ENCODE results near the gene MORF4L2. TPM values are rescaled to one million over a fixed set of nuclear protein-coding genes. Genes with fewer than 3 reads are reported as not detected.
"Not testable (repeated sequence)": the region's sequence is repeated elsewhere in the genome, so short reads cannot be mapped to it uniquely, and the experiment has no call there.

MORF4L2 gene
- total RNA-seq, 2 experiments from 2014 or later: 184 to 191 TPM

DNA sequence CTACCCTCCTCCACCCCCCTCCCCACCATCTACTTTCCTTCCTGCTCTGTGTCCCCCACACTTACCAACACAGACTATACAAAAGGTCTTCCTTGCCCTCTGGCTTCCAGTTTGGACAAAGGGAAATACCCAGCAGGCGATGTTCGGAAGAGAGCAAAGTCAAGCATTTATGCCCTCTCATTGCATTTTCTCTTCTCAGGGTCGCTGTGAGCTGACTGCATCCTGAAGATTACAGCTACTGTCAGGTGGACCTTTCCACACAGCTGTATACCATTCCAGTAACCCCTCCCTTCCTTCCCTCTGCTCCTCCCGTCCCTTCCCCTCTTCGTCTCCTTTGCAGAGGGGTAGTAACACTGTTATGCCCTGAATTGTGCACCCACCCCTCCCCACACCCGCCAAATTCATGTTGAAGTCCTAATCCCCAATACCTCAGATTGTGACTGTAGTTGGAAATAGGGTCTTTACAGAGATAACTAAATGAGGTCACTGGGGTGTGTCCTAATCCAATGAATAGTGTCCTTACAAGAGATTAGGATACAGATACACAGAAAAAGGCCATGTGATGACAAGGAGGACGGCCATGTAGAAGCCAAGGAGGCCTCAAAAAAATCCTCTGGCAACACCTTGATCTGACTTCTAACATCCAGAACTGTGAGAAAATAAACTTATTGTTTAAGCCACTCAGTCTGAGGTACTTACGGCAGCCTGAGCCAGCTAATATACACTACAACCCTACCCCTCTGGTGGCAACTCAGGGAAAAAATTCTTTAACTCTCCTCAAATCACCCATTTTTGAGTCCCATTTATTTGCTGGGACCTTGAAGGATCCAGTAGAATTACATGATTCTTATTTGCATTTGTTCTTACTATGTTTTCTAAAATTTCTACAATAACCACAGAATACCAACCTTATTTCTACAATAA, 11.7 kb downstream of the MORF4L2 start:
- no peaks in the 10 kb centered on the region for H3K9me3 Mint-ChIP-seq
- CTCF ChIA-PET: no interaction called here
- H3K27me3 Mint-ChIP-seq: no peaks in the 10 kb centered on the region
- intact Hi-C loops (cut with micrococcal nuclease): no loop called here
- H3K36me3 Mint-ChIP-seq: peaks cover 24% of the 10 kb centered on the region
- POLR2A ChIA-PET: no interaction called here
- H3K4me3 Mint-ChIP-seq: no peak overlapping the region
- no peak overlapping the region for H3K27ac Mint-ChIP-seq
- DNase-seq: no peak
- H3K4me1 Mint-ChIP-seq (ENCODE audit: low read depth): no peaks in the 10 kb centered on the region

GRCh38 chrX:103669745-103670144, 16.8 kb downstream of the MORF4L2 start:
- intact Hi-C loops (cut with micrococcal nuclease): no loop called here
- Mint-ChIP-seq H3K9me3 (no peaks in the 10 kb centered on the region), H3K4me1 (ENCODE audit: low read depth) (no peaks in the 10 kb centered on the region), H3K4me3 (no peak overlapping the region), H3K36me3 (no peaks in the 10 kb centered on the region), H3K27ac (no peak overlapping the region), H3K27me3 (peaks cover under 1% of the 10 kb centered on the region)
- CTCF ChIA-PET: no interaction called here
- no peak for DNase-seq
- POLR2A ChIA-PET: no interaction called here

GRCh38 chrX:103666202-103667107, 20.0 kb downstream of the MORF4L2 start:
- H3K36me3 Mint-ChIP-seq: no peaks in the 10 kb centered on the region
- ChIA-PET CTCF (no interaction called here), POLR2A (no interaction called here)
- DNase-seq: no peak
- H3K4me3 Mint-ChIP-seq: no peak overlapping the region
- H3K9me3 Mint-ChIP-seq: no peaks in the 10 kb centered on the region
- peaks cover 5% of the 10 kb centered on the region for H3K4me1 Mint-ChIP-seq (ENCODE audit: low read depth)
- no peak overlapping the region for H3K27ac Mint-ChIP-seq
- peaks cover 10% of the 10 kb centered on the region for H3K27me3 Mint-ChIP-seq
- intact Hi-C loops (cut with micrococcal nuclease): no loop called here

DNA sequence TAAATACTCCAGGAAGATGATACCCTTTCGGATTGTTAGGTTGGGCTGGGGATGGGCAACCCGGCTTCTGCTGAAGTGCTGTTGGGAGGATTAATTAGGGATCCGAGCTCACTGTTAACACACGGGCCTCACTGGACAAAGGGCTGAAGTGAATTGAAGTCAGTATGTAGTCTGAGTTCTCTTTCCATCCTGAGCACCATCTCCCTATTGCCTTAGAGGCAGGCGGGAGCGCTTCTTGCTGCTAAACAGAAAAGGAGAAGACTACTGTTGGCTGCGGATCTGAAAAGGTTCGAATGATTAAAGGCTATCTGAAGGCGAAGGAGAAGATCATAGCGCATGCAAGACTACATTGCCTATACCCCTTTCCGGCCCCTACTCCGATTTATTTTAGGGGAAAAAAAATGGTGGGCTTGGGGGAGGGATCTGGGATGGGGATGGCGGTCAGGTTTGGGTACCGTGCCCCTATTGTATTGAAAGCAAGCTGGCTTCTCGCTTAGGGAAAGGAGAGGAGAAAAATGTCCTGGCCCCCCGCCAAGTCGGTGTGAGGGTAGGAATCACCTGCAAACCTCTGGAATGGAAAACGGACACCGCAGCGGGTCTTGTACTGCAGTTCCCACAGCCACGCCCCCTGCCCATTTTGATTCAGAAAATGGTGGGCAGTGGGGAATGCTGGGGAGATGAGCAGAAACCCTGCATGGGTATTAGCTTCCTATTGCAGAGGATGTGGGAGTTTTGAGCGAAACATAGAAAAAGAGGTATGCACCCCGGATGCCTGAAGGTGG, 22.3 kb downstream of the MORF4L2 start:
- peaks cover 10% of the 10 kb centered on the region for H3K27me3 Mint-ChIP-seq
- CTCF ChIA-PET: no interaction called here
- H3K27ac Mint-ChIP-seq: no peak overlapping the region
- POLR2A ChIA-PET: no interaction called here
- H3K4me3 Mint-ChIP-seq: no peak overlapping the region
- H3K36me3 Mint-ChIP-seq: no peaks in the 10 kb centered on the region
- DNase-seq: no peak
- no peaks in the 10 kb centered on the region for H3K9me3 Mint-ChIP-seq
- intact Hi-C loops (cut with micrococcal nuclease): no loop called here
- H3K4me1 Mint-ChIP-seq (ENCODE audit: low read depth): peaks cover 5% of the 10 kb centered on the region

DNA sequence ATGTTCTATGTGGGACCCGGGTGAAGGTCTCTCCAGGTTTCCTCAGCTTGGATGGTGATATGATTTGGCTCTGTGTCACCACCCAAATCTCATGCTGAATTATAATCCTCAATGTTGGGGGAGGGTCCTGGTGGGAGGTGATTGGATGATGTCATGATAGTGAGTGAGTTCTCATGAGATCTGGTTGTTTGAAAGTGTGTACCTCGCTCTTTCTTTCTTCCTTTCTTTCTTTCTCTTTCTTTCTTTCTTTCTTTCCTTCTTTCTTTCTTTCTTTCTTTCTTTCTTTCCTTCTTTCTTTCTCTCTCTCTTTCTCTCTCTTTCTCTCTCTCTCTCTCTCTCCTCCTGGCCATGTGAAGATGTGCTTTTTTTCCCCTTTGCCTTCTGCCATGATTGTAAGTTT, 27.0 kb downstream of the MORF4L2 start:
- CTCF ChIA-PET; intact Hi-C loops (cut with micrococcal nuclease); POLR2A ChIA-PET: not testable (repeated sequence)

DNA sequence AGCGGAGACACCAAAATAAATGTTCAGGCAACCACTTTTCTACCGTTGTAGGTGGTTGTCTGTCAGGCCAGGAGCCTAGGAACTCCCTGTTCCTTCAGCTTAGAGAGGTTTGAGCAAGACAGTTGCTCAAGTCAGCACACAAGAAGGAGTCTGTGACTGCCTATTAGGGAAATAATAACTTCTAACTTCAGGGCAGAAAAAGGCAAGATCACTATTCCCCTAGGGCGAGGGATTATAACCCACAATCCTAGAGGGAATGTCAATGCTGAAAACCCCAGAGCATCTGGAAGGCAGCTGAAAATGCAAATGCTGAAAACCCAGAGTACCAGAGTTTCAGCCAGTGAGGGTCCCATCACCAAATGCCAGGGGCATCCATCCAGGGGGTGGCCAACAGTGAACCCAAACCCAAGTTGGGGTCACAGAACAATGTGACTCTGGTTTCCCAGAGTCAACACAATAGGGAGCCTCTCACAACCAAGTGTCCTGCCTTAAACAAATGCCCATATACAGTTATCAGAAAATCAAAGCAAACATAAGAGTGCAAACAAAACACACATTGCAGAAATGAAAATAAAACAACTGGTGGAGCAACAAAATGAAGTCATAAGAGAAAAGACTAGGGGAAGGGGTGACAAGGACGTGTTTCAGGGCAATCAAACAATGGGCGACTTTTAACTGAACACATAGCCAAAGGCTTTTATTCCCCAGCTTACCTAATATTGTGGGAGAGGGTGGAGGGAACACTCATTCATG, 27.6 kb downstream of the MORF4L2 start:
- Mint-ChIP-seq H3K9me3 (peaks cover 4% of the 10 kb centered on the region), H3K27ac (no peak overlapping the region), H3K4me3 (no peak overlapping the region), H3K4me1 (ENCODE audit: low read depth) (peaks cover 2% of the 10 kb centered on the region), H3K36me3 (no peaks in the 10 kb centered on the region), H3K27me3 (peaks cover 7% of the 10 kb centered on the region)
- DNase-seq: no peak
- POLR2A ChIA-PET: no interaction called here
- CTCF ChIA-PET: no interaction called here
- intact Hi-C loops (cut with micrococcal nuclease): no loop called here

More for the DNA sequence above, 27.0 kb downstream of the MORF4L2 start:
- H3K27me3 Mint-ChIP-seq; DNase-seq; H3K36me3 Mint-ChIP-seq; H3K4me1 Mint-ChIP-seq (ENCODE audit: low read depth); H3K4me3 Mint-ChIP-seq; H3K27ac Mint-ChIP-seq; H3K9me3 Mint-ChIP-seq: not testable (repeated sequence)

DNA sequence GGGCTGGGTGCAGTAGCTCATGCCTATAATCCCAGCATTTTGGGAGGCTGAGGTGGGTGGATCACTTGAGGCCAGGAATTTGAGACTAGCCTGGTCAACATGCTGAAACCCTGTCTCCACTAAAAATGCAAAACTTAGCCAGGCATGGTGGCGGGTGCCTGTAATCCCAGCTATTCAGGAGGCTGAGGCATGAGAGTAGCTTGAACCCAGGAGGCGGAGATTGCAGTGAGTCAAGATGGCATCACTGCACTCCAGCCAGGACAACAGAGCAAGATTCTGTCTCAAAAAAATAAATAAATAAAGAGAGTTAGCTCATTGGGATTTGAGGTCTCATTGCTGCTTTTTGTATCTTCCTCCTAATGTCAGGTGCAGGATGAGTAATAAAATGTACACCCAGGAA, 29.4 kb downstream of the MORF4L2 start:
- H3K4me1 Mint-ChIP-seq (ENCODE audit: low read depth); CTCF ChIA-PET; H3K9me3 Mint-ChIP-seq; H3K27ac Mint-ChIP-seq; H3K36me3 Mint-ChIP-seq; H3K4me3 Mint-ChIP-seq; H3K27me3 Mint-ChIP-seq; intact Hi-C loops (cut with micrococcal nuclease); DNase-seq; POLR2A ChIA-PET: not testable (repeated sequence)

DNA sequence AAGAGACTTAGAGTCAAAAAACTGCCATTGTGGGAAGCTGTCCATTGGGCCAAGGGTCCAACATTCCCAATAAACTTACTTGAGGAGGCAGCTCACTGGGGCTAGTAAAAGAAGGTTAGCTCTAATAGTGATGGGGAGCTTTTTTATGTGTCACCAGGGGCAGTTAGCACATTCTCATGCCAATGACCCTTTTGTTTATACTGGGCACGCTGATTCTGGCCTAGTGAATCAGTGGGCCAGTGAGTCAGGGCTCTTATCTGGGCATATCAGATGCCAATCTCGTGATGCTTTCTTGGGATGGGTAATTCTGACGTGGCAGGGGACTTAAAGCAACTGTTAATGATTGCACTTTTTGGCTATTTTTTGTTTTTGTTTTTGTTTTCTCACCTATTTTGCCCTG, 29.9 kb downstream of the MORF4L2 start:
- CTCF ChIA-PET: no interaction called here
- POLR2A ChIA-PET: no interaction called here
- no peaks in the 10 kb centered on the region for H3K27me3 Mint-ChIP-seq
- H3K4me3 Mint-ChIP-seq: no peak overlapping the region
- H3K9me3 Mint-ChIP-seq: peaks cover 4% of the 10 kb centered on the region
- H3K27ac Mint-ChIP-seq: no peak overlapping the region
- no peak for DNase-seq
- intact Hi-C loops (cut with micrococcal nuclease): no loop called here
- H3K36me3 Mint-ChIP-seq: no peaks in the 10 kb centered on the region
- H3K4me1 Mint-ChIP-seq (ENCODE audit: low read depth): no peaks in the 10 kb centered on the region

GRCh38 chrX:103655230-103656000, 31.1 kb downstream of the MORF4L2 start:
- H3K4me3 Mint-ChIP-seq; POLR2A ChIA-PET; DNase-seq; H3K4me1 Mint-ChIP-seq (ENCODE audit: low read depth); H3K27ac Mint-ChIP-seq; CTCF ChIA-PET; H3K27me3 Mint-ChIP-seq; H3K9me3 Mint-ChIP-seq; H3K36me3 Mint-ChIP-seq; intact Hi-C loops (cut with micrococcal nuclease): not testable (repeated sequence)

GRCh38 chrX:103651151-103651773, 35.2 kb downstream of the MORF4L2 start:
- DNase-seq: no peak
- Mint-ChIP-seq H3K27me3 (no peaks in the 10 kb centered on the region), H3K4me1 (ENCODE audit: low read depth) (no peaks in the 10 kb centered on the region), H3K4me3 (no peak overlapping the region), H3K9me3 (peaks cover 4% of the 10 kb centered on the region), H3K27ac (no peak overlapping the region), H3K36me3 (no peaks in the 10 kb centered on the region)
- intact Hi-C loops (cut with micrococcal nuclease): no loop called here
- POLR2A ChIA-PET: no interaction called here
- CTCF ChIA-PET: no interaction called here

- intact Hi-C loops (cut with micrococcal nuclease): no loop called here
- Mint-ChIP-seq H3K27me3 (no peaks in the 10 kb centered on the region), H3K36me3 (no peaks in the 10 kb centered on the region), H3K4me3 (no peak overlapping the region), H3K9me3 (no peaks in the 10 kb centered on the region), H3K27ac (no peak overlapping the region), H3K4me1 (ENCODE audit: low read depth) (no peaks in the 10 kb centered on the region)
- DNase-seq: no peak
- ChIA-PET POLR2A (no interaction called here), CTCF (no interaction called here)
These were observed 38.9 kb downstream of the MORF4L2 start for GRCh38 chrX:103647630-103648029.
